Measurements from ENCODE around the gene HOXC10. TPM values are rescaled to one million over a fixed set of nuclear protein-coding genes. Genes with fewer than 3 reads are reported as not detected.

HOXC10 gene
- total RNA-seq (not detected in 2 replicates), polyA plus RNA-seq (not detected in 2 replicates), polyA minus RNA-seq (not detected in 2 replicates)
- not detected for total RNA-seq (2013)

DNA sequence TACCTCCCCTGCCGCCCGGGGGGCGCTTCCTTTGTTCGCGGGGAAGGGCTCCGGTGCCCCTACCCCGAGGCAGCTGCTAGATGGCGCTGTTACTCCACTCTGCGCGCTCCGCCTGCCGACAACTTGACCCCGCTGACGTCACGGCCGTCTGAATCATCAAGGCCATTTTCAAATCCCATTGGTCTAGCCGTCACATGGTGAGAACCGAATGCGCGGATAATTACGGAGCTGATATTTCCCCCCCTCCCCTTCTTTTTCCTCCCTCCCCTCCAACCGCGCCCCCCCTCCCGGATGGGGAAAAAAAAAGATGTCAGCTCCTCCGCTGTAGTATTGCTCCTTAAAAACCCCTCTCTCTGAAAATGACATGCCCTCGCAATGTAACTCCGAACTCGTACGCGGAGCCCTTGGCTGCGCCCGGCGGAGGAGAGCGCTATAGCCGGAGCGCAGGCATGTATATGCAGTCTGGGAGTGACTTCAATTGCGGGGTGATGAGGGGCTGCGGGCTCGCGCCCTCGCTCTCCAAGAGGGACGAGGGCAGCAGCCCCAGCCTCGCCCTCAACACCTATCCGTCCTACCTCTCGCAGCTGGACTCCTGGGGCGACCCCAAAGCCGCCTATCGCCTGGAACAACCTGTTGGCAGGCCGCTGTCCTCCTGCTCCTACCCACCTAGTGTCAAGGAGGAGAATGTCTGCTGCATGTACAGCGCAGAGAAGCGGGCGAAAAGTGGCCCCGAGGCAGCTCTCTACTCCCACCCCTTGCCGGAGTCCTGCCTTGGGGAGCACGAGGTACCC is at the start of gene HOXC10:
TSS of gene HOXC10 (plus strand) at position 246 of the 791 bp plus-strand sequence. CDS start at position 360, 114 bp downstream.
- Histone ChIP-seq H3K9me3 (ENCODE audit: control extremely low read depth in 1 of 3, control insufficient read depth in 2 of 3, insufficient read depth in 1 of 3, low read length in 2 of 3) (peaks cover 0 to 71% (median 12%) of the 10 kb centered on the region in 3 donors), H2AFZ (ENCODE audit: insufficient read depth, low read depth, low read length, poor library complexity, severe bottlenecking) (peak within 1 kb of the TSS; percentile 24), H3K27me3 (replicated peaks in 1 of 4; ENCODE audit: control extremely low read depth in 1 of 4, control insufficient read depth in 3 of 4, insufficient read depth in 4 of 4, low read length in 3 of 4) (peaks cover 0 to 97% (median 93%) of the 10 kb centered on the region in 4 experiments), H3K27ac (ENCODE audit: low read length in 2 of 2) (no peak within 1 kb of the TSS), H4K20me1 (ENCODE audit: control insufficient read depth, insufficient read depth, low read length, poor library complexity, severe bottlenecking) (no peaks in the 10 kb centered on the region), H3K36me3 (replicated peaks in 1 of 2; ENCODE audit: control extremely low read depth in 1 of 2, control insufficient read depth in 1 of 2, extremely low read depth in 1 of 2, insufficient read depth in 2 of 2, low read length in 1 of 2) (no peaks in the 10 kb centered on the region), H3K4me2 (replicated peaks; ENCODE audit: low read depth, low read length, poor library complexity, severe bottlenecking) (peak within 1 kb of the TSS; percentile 56), H3K79me2 (ENCODE audit: control insufficient read depth, insufficient read depth, low read length) (no peaks in the 10 kb centered on the region), H3K9ac (ENCODE audit: low read length) (no peak within 1 kb of the TSS), H3K4me3 (ENCODE audit: control extremely low read depth in 1 of 5, extremely low read depth in 1 of 5, insufficient read depth in 1 of 5, low read depth in 2 of 5, low read length in 4 of 5) (no peak within 1 kb of the TSS), H3K4me1 (ENCODE audit: control insufficient read depth in 2 of 2, insufficient read depth in 2 of 2, low read length in 2 of 2) (peaks cover 30 to 44% of the 10 kb centered on the region in 2 donors)
- no peak for ATAC-seq (ENCODE audit: low read depth)
- Mint-ChIP-seq H3K4me3 (peak within 1 kb of the TSS; percentile 47), H3K9me3 (ENCODE audit: insufficient read depth) (no peaks in the 10 kb centered on the region), H3K4me1 (peaks cover 23% of the 10 kb centered on the region), H3K27me3 (peaks cover 87% of the 10 kb centered on the region), H3K27ac (peak within 1 kb of the TSS; percentile 74)
- intact Hi-C loops (cut with micrococcal nuclease): loop anchor here (5.0 kb wide), 1 partner anchor 43 kb away; no protein-coding TSS in a partner anchor
- WGBS (ENCODE audit: insufficient coverage): 12% methylated on average over 49 of the region's 55 CpGs
- POLR2A ChIA-PET: no interaction called here
- TF ChIP-seq, protein P1, sequence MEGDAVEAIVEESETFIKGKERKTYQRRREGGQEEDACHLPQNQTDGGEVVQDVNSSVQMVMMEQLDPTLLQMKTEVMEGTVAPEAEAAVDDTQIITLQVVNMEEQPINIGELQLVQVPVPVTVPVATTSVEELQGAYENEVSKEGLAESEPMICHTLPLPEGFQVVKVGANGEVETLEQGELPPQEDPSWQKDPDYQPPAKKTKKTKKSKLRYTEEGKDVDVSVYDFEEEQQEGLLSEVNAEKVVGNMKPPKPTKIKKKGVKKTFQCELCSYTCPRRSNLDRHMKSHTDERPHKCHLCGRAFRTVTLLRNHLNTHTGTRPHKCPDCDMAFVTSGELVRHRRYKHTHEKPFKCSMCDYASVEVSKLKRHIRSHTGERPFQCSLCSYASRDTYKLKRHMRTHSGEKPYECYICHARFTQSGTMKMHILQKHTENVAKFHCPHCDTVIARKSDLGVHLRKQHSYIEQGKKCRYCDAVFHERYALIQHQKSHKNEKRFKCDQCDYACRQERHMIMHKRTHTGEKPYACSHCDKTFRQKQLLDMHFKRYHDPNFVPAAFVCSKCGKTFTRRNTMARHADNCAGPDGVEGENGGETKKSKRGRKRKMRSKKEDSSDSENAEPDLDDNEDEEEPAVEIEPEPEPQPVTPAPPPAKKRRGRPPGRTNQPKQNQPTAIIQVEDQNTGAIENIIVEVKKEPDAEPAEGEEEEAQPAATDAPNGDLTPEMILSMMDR (IDR thresholded peaks at IDR 0.05): peak; percentile 24
- no peak for TF ChIP-seq EZH2 (IDR thresholded peaks at IDR 0.05; ENCODE audit: borderline replicate concordance, insufficient read depth, low read depth, low read length, poor library complexity, severe bottlenecking)
- peak; percentile 48 for DNase-seq
- CTCF ChIA-PET: interaction anchor here (0.6 to 1.4 kb wide), 5 partner anchors 14 to 268 kb away, joined by 3 to 6 read pairs (median 3); partner anchors contain the start of gene HOXC5
